Stimulated activated CD4-positive, alpha-beta T cell treated with anti-CD3 and anti-CD28 coated beads, TNF-alpha, amount 100 ng/mL, for 1 hour (primary cell): ENCODE measurements around the gene FAM171A1.
A peak's percentile ranks its signal among the peaks of the same experiment; 100 is the strongest.
"Not testable (repeated sequence)": the region's sequence is repeated elsewhere in the genome, so short reads cannot be mapped to it uniquely, and the experiment has no call there.

ENCODE experiments used
- DNase-seq, 3 donors: peaks; one replicate each; pipeline ENCODE4 v3.0.0-alpha.2; 2020; ENCODE audit warnings: low read depth in 3 of 3, low spot score in 1 of 3

Gene FAM171A1

DNA sequence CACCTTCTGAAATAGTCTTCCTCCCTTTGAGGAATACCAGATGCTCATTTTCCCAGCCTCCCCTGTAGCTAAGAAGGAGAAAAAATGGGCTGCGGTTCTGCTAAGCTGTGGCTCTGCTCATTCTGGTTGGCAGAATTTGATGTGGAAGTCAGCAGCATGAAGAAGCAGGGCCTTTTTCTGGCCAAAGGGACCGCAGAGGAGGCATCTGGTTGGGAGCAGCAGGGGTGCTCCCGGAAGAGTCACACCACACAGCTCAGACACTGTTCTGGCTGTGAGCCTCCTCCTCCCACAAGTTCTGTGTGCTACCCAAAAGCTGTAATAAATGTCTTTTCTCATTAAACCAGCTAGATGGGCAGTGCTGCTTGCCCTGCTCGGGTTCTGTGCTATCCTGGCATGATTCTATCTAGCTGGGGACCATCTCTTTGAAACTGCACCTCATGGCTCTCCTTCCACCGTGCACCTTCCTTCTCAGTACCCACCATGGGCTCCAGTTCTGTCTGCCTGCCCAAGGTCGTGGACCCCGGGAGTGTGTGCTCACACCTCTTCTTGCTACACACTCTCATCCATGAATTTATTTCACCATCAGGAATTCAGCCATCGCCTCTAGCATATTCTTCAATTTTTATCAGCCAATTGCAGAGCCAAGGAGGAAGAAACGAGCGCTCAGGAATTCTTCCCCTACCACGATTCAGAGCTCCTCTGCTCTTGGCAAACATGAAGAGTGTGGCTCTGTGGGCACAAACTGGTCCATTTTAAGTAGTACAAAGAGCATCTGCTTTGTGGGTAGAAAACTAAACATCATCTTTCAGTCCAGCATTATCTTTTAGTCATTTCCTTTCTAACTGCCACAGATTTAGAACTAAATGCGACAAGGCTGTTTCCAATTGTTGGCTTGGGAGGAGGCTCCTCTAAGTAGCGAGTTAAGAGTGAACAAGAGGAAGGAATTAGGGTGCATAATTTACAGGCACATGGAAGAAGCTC, 76.9 kb downstream of the FAM171A1 start:
- no peak for DNase-seq

DNA sequence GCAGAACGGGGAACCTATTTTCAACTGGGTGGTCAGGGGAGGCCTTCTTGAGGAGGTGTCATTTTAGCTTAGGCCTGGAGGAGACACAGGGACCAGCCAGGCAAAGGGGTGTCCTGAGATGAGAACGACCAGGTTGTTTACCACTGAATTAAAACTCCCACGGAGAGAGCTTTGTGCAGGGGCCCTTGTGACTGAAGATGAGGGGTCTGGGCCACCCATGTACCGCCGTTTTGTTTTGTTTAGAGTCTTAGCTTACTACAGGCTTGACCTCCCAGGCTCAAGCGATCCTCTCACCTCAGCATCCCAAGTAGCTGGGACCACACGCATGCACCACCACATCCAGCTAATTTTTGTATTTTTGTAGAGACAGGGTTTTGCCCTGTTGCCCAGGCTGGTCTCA, 80.4 kb downstream of the FAM171A1 start:
- no peak for DNase-seq

DNA sequence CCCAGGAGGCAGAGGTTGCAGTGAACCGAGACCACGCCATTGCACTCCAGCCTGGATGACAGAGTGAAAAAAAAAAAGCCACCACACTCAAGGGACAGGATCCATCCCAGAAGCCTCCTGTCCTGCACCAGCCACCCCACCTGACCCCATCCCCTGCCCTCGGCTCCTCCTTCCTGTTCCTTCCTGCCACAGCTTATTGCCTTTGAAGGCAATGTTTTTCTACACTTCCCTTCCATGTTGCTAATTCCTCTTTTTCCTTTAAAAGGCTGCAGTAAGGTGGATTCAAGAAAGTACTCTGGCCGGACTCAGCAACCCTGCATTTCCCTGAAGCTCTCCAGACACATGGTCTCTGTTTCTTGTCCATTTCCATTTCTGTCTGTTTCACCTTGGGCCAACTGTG, 80.9 kb downstream of the FAM171A1 start:
- no peak for DNase-seq

DNA sequence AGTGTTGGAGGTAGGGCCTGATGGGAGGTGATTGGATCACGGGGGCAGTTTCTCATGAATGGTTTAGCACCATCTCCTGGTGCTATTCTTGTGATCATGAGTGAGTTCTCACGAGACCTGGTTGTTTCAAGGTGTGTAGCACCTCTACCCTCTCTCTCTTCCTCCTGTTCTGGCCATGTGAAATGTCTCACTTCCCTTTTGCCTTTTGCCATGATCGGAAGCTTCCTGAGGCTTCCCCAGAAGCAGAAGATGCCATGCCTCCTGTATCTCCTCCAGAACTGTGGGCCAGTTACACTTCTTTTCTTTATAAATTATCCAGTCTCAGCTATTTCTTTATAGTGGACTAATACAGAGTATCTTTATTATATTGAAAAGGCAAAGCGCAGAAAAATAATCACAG, 90.1 kb downstream of the FAM171A1 start:
- no peak for DNase-seq

DNA sequence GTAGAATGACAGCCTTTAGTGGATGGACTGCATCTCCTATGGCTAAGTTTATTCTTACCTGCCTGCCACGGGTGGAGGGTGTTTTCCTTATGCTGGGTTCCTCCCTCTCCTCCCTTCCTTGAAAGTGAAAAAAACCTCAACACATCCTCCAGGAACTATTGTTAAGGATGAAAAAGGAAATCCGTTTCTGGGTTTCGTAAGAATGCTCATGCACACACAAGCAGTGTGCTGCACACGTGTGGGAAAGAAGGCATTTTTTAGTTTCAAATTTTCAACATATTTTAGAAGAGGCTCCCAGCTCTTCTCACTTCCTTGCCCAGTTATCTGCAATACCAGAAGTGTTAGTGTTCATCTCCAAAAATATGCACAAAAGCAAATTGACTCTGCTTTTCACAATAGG, 90.6 kb downstream of the FAM171A1 start:
- DNase-seq, result no peak

DNA sequence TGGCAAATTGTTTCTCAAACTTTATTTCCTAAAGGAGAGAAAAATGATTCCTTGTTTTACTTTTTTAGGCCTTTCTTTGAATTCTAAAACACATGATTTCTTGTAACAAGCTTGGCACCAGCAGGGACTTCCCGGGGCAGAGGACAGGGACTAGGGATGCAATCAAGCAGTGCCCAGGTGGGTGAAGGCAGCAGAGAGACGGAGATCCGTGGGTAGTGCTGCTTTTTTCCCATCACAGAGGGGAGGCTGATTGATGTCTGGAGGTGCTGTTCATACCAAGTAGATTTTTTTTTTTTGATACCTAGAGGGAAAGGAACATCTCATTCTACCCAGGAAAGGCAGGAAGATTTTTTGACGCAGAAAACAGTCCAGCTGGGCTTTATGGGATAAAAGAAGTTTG, 91.9 kb downstream of the FAM171A1 start:
- no peak for DNase-seq

DNA sequence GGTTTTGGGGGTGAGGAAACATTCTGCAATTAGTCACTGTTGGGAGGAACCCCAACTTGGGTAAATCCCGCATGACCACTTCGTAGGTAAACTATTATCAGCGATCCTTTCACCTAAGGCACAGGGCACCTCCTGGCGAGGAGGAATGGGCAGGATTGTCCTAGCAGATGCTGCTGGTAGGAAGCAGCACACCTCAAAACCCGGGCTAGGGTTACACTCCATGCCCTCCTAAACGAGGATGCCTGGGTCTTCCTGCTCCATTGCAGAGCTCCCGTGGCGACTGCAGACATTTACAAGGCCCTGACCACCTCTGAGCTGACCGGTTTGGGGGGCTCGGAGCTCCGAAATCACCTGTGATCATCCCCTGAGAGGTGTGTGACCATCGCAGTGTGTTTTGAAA, 92.3 kb downstream of the FAM171A1 start:
- DNase-seq, result no peak

DNA sequence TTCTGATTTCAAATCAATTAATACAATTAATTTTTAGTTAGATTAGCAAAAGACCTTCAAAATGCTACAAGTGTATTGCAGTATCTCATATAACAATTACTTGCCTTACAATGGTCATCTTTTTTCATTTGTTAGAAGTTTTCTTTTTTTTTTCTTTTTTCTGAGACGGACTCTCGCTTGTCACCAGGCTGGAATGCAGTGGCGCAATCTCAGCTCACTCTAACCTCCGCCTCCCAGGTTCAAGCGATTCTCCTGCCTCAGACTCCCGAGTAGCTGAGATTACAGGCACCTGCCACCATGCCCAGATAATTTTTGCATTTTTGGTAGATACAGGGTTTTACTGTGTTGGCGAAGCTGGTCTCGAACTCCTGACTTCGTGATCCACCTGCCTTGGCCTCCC, 95.0 kb downstream of the FAM171A1 start:
- DNase-seq, result not testable (repeated sequence)

DNA sequence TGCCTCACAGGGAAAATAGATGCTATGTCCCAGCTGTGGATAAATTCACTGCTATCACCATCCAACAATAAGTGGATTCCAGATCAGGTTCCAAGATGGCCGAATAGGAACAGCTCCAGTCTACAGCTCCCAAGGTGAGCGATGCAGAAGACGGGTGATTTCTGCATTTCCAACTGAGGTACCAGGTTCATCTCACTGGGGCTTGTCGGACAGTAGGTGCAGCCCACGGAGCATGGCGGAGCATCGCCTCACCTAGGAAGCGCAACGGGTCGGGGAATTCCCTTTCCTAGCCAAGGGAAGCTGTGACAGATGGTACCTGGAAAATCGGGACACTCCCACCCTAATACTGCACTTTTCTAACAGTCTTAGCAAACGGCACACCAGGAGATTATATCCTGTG, 101.3 kb downstream of the FAM171A1 start:
- DNase-seq, result not testable (repeated sequence)

DNA sequence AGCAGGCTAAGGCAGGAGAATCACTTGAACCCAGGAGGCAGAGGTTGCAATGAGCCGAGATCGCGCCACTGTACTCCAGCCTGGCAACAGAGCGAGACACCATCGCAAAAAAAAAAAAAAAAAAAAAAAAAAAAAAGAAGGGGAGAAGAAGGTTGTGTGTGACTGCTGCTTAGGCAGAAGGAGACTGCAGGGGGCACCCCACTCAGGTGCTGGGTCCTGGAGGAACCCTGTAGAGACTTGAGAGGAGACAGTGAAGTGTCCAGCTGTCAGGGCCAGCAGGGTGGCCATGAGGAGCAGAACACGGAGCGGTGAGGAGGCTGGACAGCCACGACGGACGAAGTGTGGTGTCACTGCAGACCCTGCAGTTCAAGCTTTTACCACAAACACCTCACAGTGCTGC, 103.6 kb downstream of the FAM171A1 start:
- DNase-seq, result no peak

DNA sequence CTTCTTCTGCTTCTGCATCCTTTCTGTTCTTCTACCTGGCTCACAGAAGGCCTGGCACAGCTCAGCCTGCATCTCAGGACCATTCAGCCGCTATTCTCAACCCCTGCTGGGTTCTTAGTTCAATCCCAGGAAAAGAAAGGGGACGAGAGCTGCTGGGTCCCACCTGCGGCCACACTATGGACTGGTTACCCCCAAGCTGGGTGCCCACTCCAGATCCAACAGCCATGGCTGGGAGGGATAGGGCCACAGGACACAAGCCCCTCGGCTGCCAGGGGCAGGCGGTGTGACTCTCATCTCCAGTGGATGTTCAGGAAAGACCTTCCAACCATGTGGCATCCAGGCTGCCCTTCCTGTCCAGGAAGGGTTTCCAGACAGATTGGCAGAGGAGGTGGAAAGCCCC, 105.0 kb downstream of the FAM171A1 start:
- DNase-seq, result no peak

DNA sequence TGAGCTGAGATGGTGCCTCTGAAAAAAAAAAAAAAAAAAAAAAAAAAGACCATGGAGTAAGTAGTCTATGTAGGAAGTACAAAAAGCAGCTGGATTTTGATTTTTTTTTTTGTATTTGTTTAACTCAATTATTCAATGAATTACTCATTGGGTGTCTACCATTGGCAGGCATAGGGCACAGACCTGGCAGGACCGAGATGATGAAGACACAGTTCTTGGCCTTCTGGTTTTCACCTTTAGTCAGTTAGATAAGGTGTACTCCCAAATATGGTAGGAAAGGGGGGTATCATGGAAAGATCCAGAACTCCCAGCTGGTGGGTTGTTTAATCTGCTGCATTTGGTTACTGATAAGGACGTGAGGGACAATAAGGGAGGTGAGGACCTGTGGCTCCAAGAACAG, 105.5 kb downstream of the FAM171A1 start:
- DNase-seq, result no peak

DNA sequence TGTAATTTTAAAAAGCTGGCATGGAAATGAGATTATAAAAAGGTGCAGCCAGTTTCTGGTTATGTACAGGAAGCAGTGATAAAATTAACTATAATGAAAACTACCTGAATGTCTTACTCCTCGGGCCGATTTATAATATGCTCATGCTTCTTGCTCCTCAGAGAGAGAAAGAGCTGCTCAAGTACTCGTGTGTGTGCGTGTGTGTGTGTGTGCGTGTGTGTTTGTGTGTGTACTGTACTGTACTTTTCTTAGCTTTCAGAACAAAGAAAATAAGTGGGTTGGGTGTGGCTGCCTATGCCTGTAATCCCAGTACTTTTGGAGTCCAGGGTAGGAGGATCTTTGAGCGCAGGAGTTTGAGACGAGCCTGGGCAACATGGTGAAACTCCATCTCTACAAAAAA, 106.0 kb downstream of the FAM171A1 start:
- DNase-seq, result no peak

DNA sequence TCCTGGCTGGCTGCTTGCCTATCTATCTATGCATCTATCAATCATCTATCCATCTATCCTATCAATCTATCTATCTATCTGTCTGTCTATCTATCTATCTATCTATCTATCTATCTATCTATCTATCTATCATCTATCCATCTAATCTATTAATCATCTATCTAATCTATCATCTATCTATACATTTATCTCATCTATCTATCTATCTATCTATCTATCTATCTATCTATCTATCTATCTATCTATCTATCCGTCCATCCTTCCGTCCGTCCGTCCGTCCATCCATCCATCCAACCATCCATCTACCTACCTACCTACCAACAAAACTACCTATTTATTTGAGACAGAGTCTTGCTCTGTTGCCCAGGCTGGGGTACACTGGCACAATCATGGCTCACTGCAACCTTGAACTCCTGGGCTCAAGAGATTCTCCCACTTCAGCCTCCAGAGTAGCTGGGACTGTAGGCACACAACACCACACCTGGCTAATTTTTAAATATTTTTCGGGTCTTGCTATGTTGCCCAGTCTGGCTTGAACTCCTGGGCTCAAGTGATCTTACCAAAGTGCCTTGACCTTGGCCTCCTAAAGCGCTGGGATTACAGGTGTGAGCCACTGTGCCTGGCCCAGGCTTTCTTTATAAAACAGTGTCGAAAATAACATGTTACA, 107.3 kb downstream of the FAM171A1 start:
- no peak for DNase-seq

DNA sequence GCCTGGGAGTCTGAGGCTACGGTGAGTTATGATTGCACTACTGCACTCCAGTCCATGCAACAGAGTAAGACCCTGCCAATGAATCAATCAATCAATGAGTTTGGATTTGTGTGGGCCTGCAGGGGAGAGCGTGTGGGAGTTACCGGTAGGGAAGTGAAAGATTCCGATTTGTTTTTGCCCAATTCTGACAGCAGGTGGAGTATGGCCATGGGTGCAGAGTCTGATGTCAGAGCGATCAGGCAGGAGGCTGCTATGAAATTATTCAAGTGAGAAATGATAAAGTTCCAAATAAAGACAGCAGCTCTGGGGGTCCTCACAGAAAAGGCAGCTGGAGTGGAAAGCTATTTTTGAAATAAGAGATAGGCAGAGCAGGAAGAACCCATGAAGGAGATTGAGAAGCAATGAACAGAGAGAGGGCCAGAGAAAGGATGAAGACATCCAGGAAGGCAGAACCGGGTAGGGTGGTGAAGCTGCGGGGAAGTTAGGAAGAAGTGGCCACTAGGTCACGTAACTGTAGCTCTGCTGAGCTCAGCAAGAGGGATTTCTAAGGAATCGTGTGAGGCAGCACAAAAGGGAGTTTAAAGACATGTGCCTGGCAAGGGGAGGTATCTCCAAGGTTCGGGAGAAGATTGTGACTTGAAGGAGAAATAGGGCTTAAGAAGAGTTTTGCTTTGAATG, 108.9 kb downstream of the FAM171A1 start:
- DNase-seq, result no peak

DNA sequence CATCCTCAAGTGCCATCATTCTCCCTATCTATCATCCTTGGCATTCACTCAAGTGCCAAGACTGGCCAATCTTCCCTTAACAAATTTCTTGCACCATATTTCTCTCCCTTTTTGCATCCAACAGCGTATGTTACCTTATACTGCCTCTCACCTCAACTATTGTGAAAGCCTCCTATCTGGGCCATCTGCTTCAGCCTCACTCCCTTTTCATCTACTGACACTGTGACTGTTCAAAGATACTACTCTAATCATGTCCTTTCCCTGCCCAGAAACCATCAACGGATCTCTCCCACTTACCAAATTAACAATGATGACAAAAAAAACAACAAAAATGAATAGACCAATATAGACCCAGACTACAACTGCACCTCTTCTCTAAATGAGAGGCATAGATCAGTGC, 112.0 kb downstream of the FAM171A1 start:
- no peak for DNase-seq

DNA sequence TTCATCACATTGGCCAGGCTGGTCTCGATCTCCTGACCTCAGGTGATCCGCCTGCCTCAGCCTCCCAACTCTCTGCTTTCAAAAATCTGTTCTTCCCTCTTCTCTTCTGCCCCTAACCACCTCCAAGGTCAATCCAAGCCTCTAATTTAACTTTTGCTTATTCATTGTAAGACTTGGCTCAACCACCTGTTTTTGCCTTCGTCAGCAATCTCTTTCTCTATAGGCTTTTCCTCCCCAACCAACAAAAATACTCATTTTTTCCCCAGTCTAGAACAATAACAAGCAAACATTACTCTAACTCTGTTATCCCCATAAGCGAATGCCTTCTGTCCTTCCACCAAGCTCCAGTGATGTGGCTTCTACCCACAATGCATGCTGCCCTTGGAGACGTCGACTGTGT, 112.8 kb downstream of the FAM171A1 start:
- no peak for DNase-seq

DNA sequence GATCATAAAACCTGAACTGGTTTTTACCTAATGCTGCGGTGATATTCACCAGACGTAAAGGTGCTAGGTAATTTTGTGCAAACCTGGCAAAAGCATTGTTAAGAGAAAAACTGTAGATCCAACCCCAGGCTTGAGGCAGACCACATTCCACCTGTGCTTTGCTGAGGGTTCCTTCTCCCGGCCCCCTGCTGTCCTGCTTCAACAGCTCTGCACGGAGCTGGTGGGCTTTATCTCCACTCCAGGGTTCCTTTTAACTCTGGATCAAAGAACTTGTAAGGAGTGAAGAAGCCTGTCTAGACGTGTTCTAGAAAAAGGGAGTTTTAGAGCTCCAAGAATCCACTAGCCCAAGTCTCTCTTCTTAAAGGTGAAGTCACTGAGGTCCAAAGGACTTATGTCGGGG, 115.1 kb downstream of the FAM171A1 start:
- DNase-seq, result no peak

DNA sequence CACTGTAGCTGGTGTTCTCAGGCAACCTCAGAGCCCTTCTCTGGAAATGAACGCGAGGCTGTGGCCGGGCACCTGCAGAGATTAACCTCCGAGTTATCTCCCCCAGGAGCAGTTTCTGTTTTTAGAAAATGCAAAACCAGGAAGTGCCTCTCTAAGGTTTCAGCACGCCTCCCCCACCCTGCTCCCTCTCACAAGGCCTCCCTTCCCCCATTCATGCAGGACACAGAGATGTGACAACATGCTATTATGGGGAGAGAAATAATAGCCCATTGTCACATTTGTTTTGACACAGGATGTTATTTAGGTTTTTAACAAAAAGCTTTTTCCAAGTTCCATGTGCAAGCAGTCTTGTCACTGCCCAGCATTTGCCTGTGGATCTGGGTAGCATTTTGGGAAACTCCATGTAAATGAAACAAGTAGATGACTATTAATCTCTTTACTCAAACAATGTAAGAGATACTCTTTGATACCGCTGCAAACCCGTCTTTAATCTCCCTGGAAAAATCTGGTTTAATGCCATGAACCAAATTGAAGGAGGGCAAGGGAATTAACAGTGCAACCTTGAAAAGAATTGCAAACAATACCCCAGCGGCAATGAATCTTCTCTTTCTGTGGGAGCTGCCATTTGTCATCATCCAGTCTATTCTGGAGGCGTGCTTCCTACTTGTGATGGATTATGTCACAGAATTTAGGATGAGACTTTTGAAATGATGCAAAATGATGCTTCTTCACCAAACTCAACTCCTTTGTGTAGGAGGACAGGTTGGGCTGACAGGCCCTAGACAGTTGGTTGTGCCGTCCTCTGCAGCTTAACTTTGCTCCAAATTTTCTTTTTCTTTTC, 116.1 kb downstream of the FAM171A1 start:
- peak in 1 of 3 donors; percentile 1 for DNase-seq

DNA sequence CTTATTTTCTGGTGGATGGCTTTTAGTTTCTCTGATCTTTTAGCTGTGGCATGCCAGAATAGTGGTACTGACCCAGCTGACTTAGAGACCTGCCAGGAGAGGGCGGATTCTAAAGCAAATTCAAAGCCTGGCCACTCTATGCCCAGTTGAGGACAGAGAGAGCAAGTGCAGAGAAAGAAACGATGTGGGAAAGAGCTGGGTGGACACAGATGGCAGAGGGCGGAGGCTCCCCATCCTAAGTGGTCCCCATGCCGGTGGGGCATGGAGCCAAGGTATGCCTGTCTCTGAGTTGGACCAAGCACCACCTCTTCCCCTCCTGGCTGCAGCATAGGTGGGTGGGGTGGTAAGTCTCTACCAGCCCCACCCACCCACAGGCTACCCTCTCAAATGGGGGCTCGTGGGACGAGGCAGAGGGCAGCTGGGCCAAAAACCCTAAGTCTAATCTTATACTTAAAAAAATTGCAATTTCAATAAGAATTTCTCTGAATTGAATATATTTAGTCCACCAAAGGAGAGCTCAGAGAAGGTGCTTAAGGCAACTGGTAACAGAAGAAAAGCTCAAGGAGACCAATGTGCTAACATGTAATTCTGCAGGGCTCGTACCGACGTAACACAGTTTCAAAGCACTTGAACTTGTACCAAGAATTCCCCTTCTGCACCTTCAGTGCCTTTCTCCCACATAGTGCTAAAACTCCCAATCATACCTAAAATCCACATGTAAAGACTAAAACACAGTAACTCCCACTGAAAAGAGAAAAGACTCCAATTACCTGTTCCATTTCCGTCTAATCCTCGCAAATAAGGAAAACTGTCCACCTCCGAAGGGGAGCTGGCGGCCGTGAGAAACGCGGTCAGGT, 116.9 kb downstream of the FAM171A1 start:
- no peak for DNase-seq
